ENCODE data around the gene FILIP1. TPM values are rescaled to one million over a fixed set of nuclear protein-coding genes. Genes with fewer than 3 reads are reported as not detected.

The FILIP1 gene
- total and polyA plus RNA-seq, 2 of the 4 experiments (the other 2 are of a cell fraction) = under 0.01 to 0.03 TPM

DNA sequence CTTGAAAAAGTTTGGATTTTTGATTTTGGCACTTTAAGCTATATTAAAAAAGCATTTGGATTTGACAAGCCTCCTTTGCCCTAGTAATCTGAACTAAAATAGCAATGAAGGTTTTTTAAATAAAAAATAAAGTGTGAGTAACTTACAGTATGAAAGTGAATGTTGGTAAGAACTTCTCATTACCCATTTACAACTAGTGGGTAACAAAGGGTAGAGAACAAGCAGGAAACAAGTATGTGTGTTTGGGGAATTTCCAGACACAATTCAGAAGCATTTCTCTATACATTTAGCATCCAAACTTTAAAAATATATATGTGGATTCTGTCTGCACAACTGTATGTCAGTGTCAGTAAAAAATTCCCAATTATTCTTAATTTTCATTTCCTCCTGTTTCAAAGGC is 211.9 kb downstream of the FILIP1 start:
- peaks cover 1% of the 10 kb centered on the region for H3K36me3 ChIP-seq (ENCODE audit: control insufficient read depth, insufficient read depth, low read length)
- H3K56ac ChIP-seq (ENCODE audit: extremely low read depth, insufficient read depth, low read length) = no peak overlapping the region
- H3K79me1 ChIP-seq (ENCODE audit: low read depth in 1 of 2, low read length in 2 of 2) = peaks cover 2 to 25% of the 10 kb centered on the region in 2 experiments
- ChIA-PET POLR2A (ENCODE audit: unreplicated experiment) (no interaction called here), CTCF (interaction anchor here (0.8 kb wide), 1 partner anchor 14 kb away, joined by 4 read pairs; no protein-coding TSS in a partner anchor)
- H2BK20ac ChIP-seq (ENCODE audit: low read depth, low read length) = no peak overlapping the region
- H4K5ac ChIP-seq (ENCODE audit: low read depth, low read length) = no peak overlapping the region
- H3K4me2 ChIP-seq (ENCODE audit: low read depth, low read length) = peak overlapping the region; percentile 97
- dilution Hi-C loops (cut with HindIII; ENCODE audit: low sequenced_read_pairs, unreplicated experiment) = no loop called here
- no peak for DNase-seq
- H4K91ac ChIP-seq (ENCODE audit: insufficient read depth, low read depth, low read length) = no peak overlapping the region
- H3K23ac ChIP-seq (ENCODE audit: low read depth, low read length) = no peak overlapping the region; the same call in 1 of the 2 replicates
- intact Hi-C loops (cut with micrococcal nuclease) = loop anchor here (5.0 to 10.0 kb wide), 2 partner anchors 246 to 473 kb away; no protein-coding TSS in a partner anchor
- in situ Hi-C loops (cut with MboI; ENCODE audit: low sequenced_read_pairs) = no loop called here
- no peak overlapping the region for H2AFZ ChIP-seq (replicated peaks; ENCODE audit: low read length, poor library complexity)
- peak overlapping the region; percentile 55; the same call in 1 of the 2 replicates for H3K27ac ChIP-seq (ENCODE audit: insufficient read depth, low read length)
- no peaks in the 10 kb centered on the region for H3K27me3 ChIP-seq (ENCODE audit: control insufficient read depth, insufficient read depth, low read length)
- H3K9me3 ChIP-seq (ENCODE audit: control insufficient read depth, insufficient read depth, low read length) = no peaks in the 10 kb centered on the region
- no peak overlapping the region for H3K4ac ChIP-seq (ENCODE audit: low read depth, low read length)
- BruUV-seq (replicated peaks) = no TSS peak
- H3K18ac ChIP-seq (ENCODE audit: low read depth, low read length) = no peak overlapping the region
- ATAC-seq (ENCODE audit: low read depth) = no peak
- H3K9me1 ChIP-seq (ENCODE audit: insufficient read depth, low read length) = peaks cover 7% of the 10 kb centered on the region; the same call in 1 of the 2 replicates
- no peak overlapping the region for H2AK5ac ChIP-seq (ENCODE audit: low read depth, low read length)
- no peak overlapping the region for H2BK120ac ChIP-seq (ENCODE audit: low read depth, low read length)
- TF ChIP-seq NFE2L2 (IDR thresholded peaks at IDR 0.05; ENCODE audit: low read depth, low read length) = no peak
- TF ChIP-seq, protein P1, sequence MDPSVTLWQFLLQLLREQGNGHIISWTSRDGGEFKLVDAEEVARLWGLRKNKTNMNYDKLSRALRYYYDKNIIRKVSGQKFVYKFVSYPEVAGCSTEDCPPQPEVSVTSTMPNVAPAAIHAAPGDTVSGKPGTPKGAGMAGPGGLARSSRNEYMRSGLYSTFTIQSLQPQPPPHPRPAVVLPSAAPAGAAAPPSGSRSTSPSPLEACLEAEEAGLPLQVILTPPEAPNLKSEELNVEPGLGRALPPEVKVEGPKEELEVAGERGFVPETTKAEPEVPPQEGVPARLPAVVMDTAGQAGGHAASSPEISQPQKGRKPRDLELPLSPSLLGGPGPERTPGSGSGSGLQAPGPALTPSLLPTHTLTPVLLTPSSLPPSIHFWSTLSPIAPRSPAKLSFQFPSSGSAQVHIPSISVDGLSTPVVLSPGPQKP (IDR thresholded peaks at IDR 0.05; ENCODE audit: borderline replicate concordance, low read depth, low read length) = no peak
- no peak for TF ChIP-seq MAFK (IDR thresholded peaks at IDR 0.05; ENCODE audit: low read depth, low read length)
- TF ChIP-seq POLR2A (IDR thresholded peaks at IDR 0.05; ENCODE audit: low read depth, low read length) = no peak
- no peak for TF ChIP-seq MAZ (IDR thresholded peaks at IDR 0.05; ENCODE audit: borderline replicate concordance, low read depth, low read length)
- no peak for TF ChIP-seq SMC3 (IDR thresholded peaks at IDR 0.05; ENCODE audit: low read depth, low read length)
- TF ChIP-seq CHD1 (IDR thresholded peaks at IDR 0.05; ENCODE audit: low read depth, low read length) = no peak
- no peak overlapping the region for H4K8ac ChIP-seq (ENCODE audit: low read depth in 2 of 2, low read length in 2 of 2)
- H3K4me3 ChIP-seq (ENCODE audit: insufficient read depth, low read depth, low read length) = peak overlapping the region; percentile 60
- no peak overlapping the region for H2AK9ac ChIP-seq (replicated peaks; ENCODE audit: low read depth, low read length, poor library complexity)
- H3K4me1 ChIP-seq (ENCODE audit: control insufficient read depth, insufficient read depth, low read length) = peaks cover 7% of the 10 kb centered on the region; the same call in 1 of the 2 replicates
- no peak overlapping the region for H3K14ac ChIP-seq (replicated peaks; ENCODE audit: low read depth, low read length)
- no peak overlapping the region for H2BK15ac ChIP-seq (ENCODE audit: low read depth, low read length)
- H4K20me1 ChIP-seq (ENCODE audit: insufficient read depth, low read length) = peaks cover 27% of the 10 kb centered on the region
- H2BK5ac ChIP-seq (ENCODE audit: low read depth, low read length, poor library complexity, severe bottlenecking) = peak overlapping the region; percentile 91
- H3K9ac ChIP-seq (ENCODE audit: low read depth, low read length) = peak overlapping the region; percentile 82; the same call in 1 of the 2 replicates

All from IMR-90 (cell line).